IMR-90 (cell line): ENCODE data around the gene CACNA2D3. TPM values are rescaled to one million over a fixed set of nuclear protein-coding genes. Genes with fewer than 3 reads are reported as not detected.

Experiments
- ATAC-seq: fragments of 200-7000 bp; cut with Tn5 transposase; 2 replicates; pipeline ENCODE4 v1.9.1; 2020; ENCODE audit warnings: low read depth, mild to moderate bottlenecking, moderate library complexity
- BruUV-seq: library from RNA; stranded (reverse); fragments of 400-500 nt; replicated peaks from 2 replicates; lab custom pipeline; 2021; lab: Mats Ljungman, UMichigan
- CTCF ChIA-PET: fragments of 300-600 bp; formaldehyde crosslinking; extraction: SDS; loops from one replicate; lab custom pipeline; 2021; ENCODE audit warnings: antibody characterized with exemption; lab: Yijun Ruan, JAX
- POLR2A ChIA-PET: fragments of 300-600 bp; sonication (Branson Sonifier 250); formaldehyde crosslinking; loops from one replicate; lab custom pipeline; 2022; ENCODE audit warnings: antibody characterized with exemption; ENCODE audit not compliant: unreplicated experiment; lab: Charles Lee
- DNase-seq: peaks from one replicate; pipeline ENCODE4 v3.0.0; 2013
- H2AFZ ChIP-seq: replicated peaks from 2 replicates; pipeline ENCODE3; 2013; ENCODE audit warnings: low read length, mild to moderate bottlenecking; ENCODE audit not compliant: poor library complexity
- H2AK5ac ChIP-seq: 2 replicates; pipeline ENCODE4 v1.6.1; 2013; ENCODE audit warnings: low read depth, low read length, inconsistent platforms
- H2AK9ac ChIP-seq: replicated peaks from 2 replicates; pipeline ENCODE3; 2013; ENCODE audit warnings: mild to moderate bottlenecking, low read depth, low read length, moderate library complexity; ENCODE audit not compliant: poor library complexity
- H2BK120ac ChIP-seq: 2 replicates; pipeline ENCODE4 v1.6.1; 2013; ENCODE audit warnings: low read depth, low read length, inconsistent platforms
- H2BK15ac ChIP-seq: 3 replicates; pipeline ENCODE4 v1.6.1; 2013; ENCODE audit warnings: low read depth, low read length, inconsistent platforms
- H2BK20ac ChIP-seq: 2 replicates; pipeline ENCODE4 v1.6.1; 2013; ENCODE audit warnings: low read depth, mild to moderate bottlenecking, inconsistent platforms, low read length, moderate library complexity
- H2BK5ac ChIP-seq: 2 replicates; pipeline ENCODE4 v1.6.1; 2013; ENCODE audit warnings: mild to moderate bottlenecking, low read depth, low read length, inconsistent platforms; ENCODE audit not compliant: poor library complexity, severe bottlenecking
- H3K14ac ChIP-seq: replicated peaks from 2 replicates; pipeline ENCODE4 v1.6.1; 2013; ENCODE audit warnings: low read depth, low read length, inconsistent platforms
- H3K18ac ChIP-seq: 2 replicates; pipeline ENCODE4 v1.6.1; 2013; ENCODE audit warnings: low read depth, low read length, control low read depth
- H3K23ac ChIP-seq: 2 replicates; pipeline ENCODE4 v1.6.1; 2013; ENCODE audit warnings: low read depth, low read length, inconsistent platforms
- H3K27ac ChIP-seq: 2 replicates; pipeline ENCODE4 v1.5.1; 2013; ENCODE audit warnings: mild to moderate bottlenecking, control low read depth, low read length; ENCODE audit not compliant: insufficient read depth
- H3K27me3 ChIP-seq: 2 replicates; pipeline ENCODE4 v1.6.1; 2013; ENCODE audit warnings: low read length; ENCODE audit not compliant: control insufficient read depth, insufficient read depth
- H3K36me3 ChIP-seq: 2 replicates; pipeline ENCODE4 v1.6.1; 2013; ENCODE audit warnings: low read length, mixed read lengths; ENCODE audit not compliant: control insufficient read depth, insufficient read depth
- H3K4ac ChIP-seq: 2 replicates; pipeline ENCODE4 v1.6.1; 2013; ENCODE audit warnings: low read depth, low read length, inconsistent platforms
- H3K4me1 ChIP-seq: 2 replicates; pipeline ENCODE4 v1.6.1; 2013; ENCODE audit warnings: low read length, mixed read lengths; ENCODE audit not compliant: control insufficient read depth, insufficient read depth
- H3K4me2 ChIP-seq: 2 replicates; pipeline ENCODE4 v1.6.1; 2013; ENCODE audit warnings: low read depth, mild to moderate bottlenecking, control low read depth, low read length, moderate library complexity
- H3K4me3 ChIP-seq: 2 replicates; pipeline ENCODE4 v1.5.1; 2013; ENCODE audit warnings: low read depth, mild to moderate bottlenecking, control low read depth, low read length, moderate library complexity; ENCODE audit not compliant: insufficient read depth
- H3K56ac ChIP-seq: 2 replicates; pipeline ENCODE4 v1.6.1; 2013; ENCODE audit warnings: low read length, inconsistent platforms; ENCODE audit not compliant: insufficient read depth; ENCODE audit errors: extremely low read depth
- H3K79me1 ChIP-seq, 2 experiments: 2 replicates each; pipeline ENCODE4 v1.6.1; 2013; ENCODE audit warnings: low read length in 2 of 2, inconsistent platforms in 1 of 2, low read depth in 1 of 2
- H3K9ac ChIP-seq: 2 replicates; pipeline ENCODE4 v1.6.1; 2013; ENCODE audit warnings: low read depth, low read length, control low read depth
- H3K9me1 ChIP-seq: 2 replicates; pipeline ENCODE4 v1.6.1; 2013; ENCODE audit warnings: low read length, inconsistent platforms; ENCODE audit not compliant: insufficient read depth
- H3K9me3 ChIP-seq: 2 replicates; pipeline ENCODE4 v1.6.1; 2013; ENCODE audit warnings: low read length; ENCODE audit not compliant: control insufficient read depth, insufficient read depth
- H4K20me1 ChIP-seq: 2 replicates; pipeline ENCODE4 v1.6.1; 2013; ENCODE audit warnings: low read length, inconsistent platforms; ENCODE audit not compliant: insufficient read depth
- H4K5ac ChIP-seq: 2 replicates; pipeline ENCODE4 v1.6.1; 2013; ENCODE audit warnings: mild to moderate bottlenecking, low read depth, low read length, control low read depth
- H4K8ac ChIP-seq, 2 experiments: 2 replicates each; pipeline ENCODE4 v1.6.1; 2013; ENCODE audit warnings: low read depth in 2 of 2, low read length in 2 of 2, control low read depth in 1 of 2, inconsistent platforms in 1 of 2
- H4K91ac ChIP-seq: 2 replicates; pipeline ENCODE4 v1.6.1; 2013; ENCODE audit warnings: low read depth, low read length, inconsistent platforms; ENCODE audit not compliant: insufficient read depth
- BHLHE40 ChIP-seq: fragments of 150-350 bp; IDR thresholded peaks from 2 replicates; pipeline ENCODE4 v1.6.1; 2016; ENCODE audit warnings: mild to moderate bottlenecking, low read depth, low read length
- CTCF ChIP-seq: conservative IDR thresholded peaks from 2 replicates; pipeline ENCODE4 v1.5.1; 2012; ENCODE audit warnings: mild to moderate bottlenecking, low read depth, low read length, improper control_type of control experiment
- ELK1 ChIP-seq: fragments of 150-350 bp; IDR thresholded peaks from 2 replicates; pipeline ENCODE4 v1.6.1; 2016; ENCODE audit warnings: low read depth, mild to moderate bottlenecking, low read length, moderate library complexity, borderline replicate concordance
- MAZ ChIP-seq: IDR thresholded peaks from 2 replicates; pipeline ENCODE4 v1.6.1; 2012; ENCODE audit warnings: low read depth, mild to moderate bottlenecking, low read length, improper control_type of control experiment, moderate library complexity, borderline replicate concordance
- MXI1 ChIP-seq: IDR thresholded peaks from 2 replicates; pipeline ENCODE4 v1.6.1; 2012; ENCODE audit warnings: low read depth, mild to moderate bottlenecking, low read length, moderate library complexity, borderline replicate concordance
- WGBS, 2 experiments: methylation state at CpG; one replicate each; pipeline versions ENCODE4 v1.1.5 to v1.1.7; 2013; ENCODE audit warnings: missing lambda C conversion rate in 2 of 2; ENCODE audit not compliant: insufficient read length in 1 of 2; ENCODE audit errors: extremely low coverage in 2 of 2; 5-methylcytosine and 5-hydroxymethylcytosine counted together
- dilution Hi-C: fragments of 300-500 bp; cut with HindIII; formaldehyde crosslinking; loops from one replicate; pipeline ENCODE4 v1.14.3; 2018; ENCODE audit warnings: low sequenced_read_pairs; ENCODE audit not compliant: unreplicated experiment
- in situ Hi-C: fragments of 300-500 bp; cut with MboI; formaldehyde crosslinking; loops from 3 replicates; pipeline ENCODE4 v1.14.3; 2019; ENCODE audit warnings: low sequenced_read_pairs, inconsistent platforms, mixed read lengths
- intact Hi-C: fragments of 100-400 bp; cut with micrococcal nuclease; formaldehyde crosslinking; loops from 2 replicates; pipeline ENCODE4 v1.10.0; 2022
- polyA plus RNA-seq, 3 experiments: library from polyadenylated mRNA; depleted of rRNA; stranded (reverse); fragments of >200 nt; gene quantifications; 2 replicates each; pipeline ENCODE4 v1.2.3, GENCODE V29; 2012; ENCODE audit warnings: low replicate concordance in 1 of 3
- total RNA-seq: library from RNA; depleted of rRNA; stranded (reverse); fragments of >200 nt; gene quantifications from 2 replicates; pipeline ENCODE4 v1.2.3, GENCODE V29; 2012

CACNA2D3 gene
- total and polyA plus RNA-seq, 2 of the 4 experiments (the other 2 are of a cell fraction), result 0.36 to 0.41 TPM

- ChIA-PET CTCF (no interaction called here), POLR2A (no interaction called here)
- H3K18ac ChIP-seq, result no peak overlapping the region
- no peak overlapping the region for H3K4me3 ChIP-seq
- H4K91ac ChIP-seq, result no peak overlapping the region
- H3K36me3 ChIP-seq, result no peaks in the 10 kb centered on the region
- TF ChIP-seq BHLHE40 (no peak), CTCF (no peak), MAZ (no peak), ELK1 (no peak), MXI1 (no peak)
- no peak for ATAC-seq
- no peak overlapping the region for H2AK9ac ChIP-seq
- no peaks in the 10 kb centered on the region for H3K4me1 ChIP-seq
- H3K9me1 ChIP-seq, result no peaks in the 10 kb centered on the region
- no TSS peak for BruUV-seq
- H2BK15ac ChIP-seq, result no peak overlapping the region
- no peak overlapping the region for H2BK20ac ChIP-seq
- peaks cover 11% of the 10 kb centered on the region; the same call in 1 of the 2 replicates for H3K9me3 ChIP-seq
- no peak overlapping the region for H2BK5ac ChIP-seq
- no peak overlapping the region for H3K23ac ChIP-seq
- no peak overlapping the region for H2BK120ac ChIP-seq
- no peak overlapping the region for H3K56ac ChIP-seq
- H4K8ac ChIP-seq, result no peak overlapping the region
- H2AK5ac ChIP-seq, result no peak overlapping the region
- DNase-seq, result no peak
- H4K5ac ChIP-seq, result no peak overlapping the region
- H3K27me3 ChIP-seq, result no peaks in the 10 kb centered on the region
- no peak overlapping the region for H3K14ac ChIP-seq
- no peak overlapping the region for H3K9ac ChIP-seq
- WGBS, 2 experiments, result 33% methylated on average over 1 of the region's 3 CpGs; no CpG with 5 or more reads in 1 of the 2 experiments
- H3K27ac ChIP-seq, result no peak overlapping the region
- intact Hi-C loops, result no loop called here
- dilution Hi-C loops, result no loop called here
- in situ Hi-C loops, result no loop called here
- no peaks in the 10 kb centered on the region for H3K79me1 ChIP-seq
- no peak overlapping the region for H3K4me2 ChIP-seq
- no peak overlapping the region for H3K4ac ChIP-seq
- no peak overlapping the region for H2AFZ ChIP-seq
- H4K20me1 ChIP-seq, result no peaks in the 10 kb centered on the region
Measured at GRCh38 chr3:54360320-54360719, 238.0 kb downstream of the CACNA2D3 start.
